SU-DHL-6 (cell line): ENCODE results near the gene PIK3R1.

Source experiments
- H2AFZ ChIP-seq: fragments of 200-600 bp; sonication (generic); 2 replicates; pipeline ENCODE4 v1.6.1; 2014; ENCODE audit warnings: low read depth, mild to moderate bottlenecking, moderate library complexity, mixed read lengths, antibody characterized with exemption, low read length; ENCODE audit not compliant: severe bottlenecking
- H3F3A ChIP-seq: fragments of 200-600 bp; shearing (Covaris generic); 2 replicates; pipeline ENCODE4 v1.6.0; 2016; ENCODE audit warnings: antibody characterized with exemption, mild to moderate bottlenecking; ENCODE audit not compliant: insufficient read depth
- H3K27ac ChIP-seq: fragments of 200-600 bp; sonication (generic); 2 replicates; pipeline ENCODE4 v1.5.1; 2016; ENCODE audit warnings: low read depth, mild to moderate bottlenecking, low read length, moderate library complexity, mixed read lengths
- H3K27me3 ChIP-seq: fragments of 200-600 bp; sonication (generic), shearing (Covaris generic); 2 replicates; pipeline ENCODE4 v1.6.0; 2014; ENCODE audit warnings: mild to moderate bottlenecking, low read length
- H3K36me3 ChIP-seq: fragments of 200-600 bp; sonication (generic); 2 replicates; pipeline ENCODE4 v1.6.1; 2014; ENCODE audit warnings: mild to moderate bottlenecking, low read length, mixed read lengths
- H3K4me2 ChIP-seq: fragments of 300-600, 200-600 bp; shearing (Covaris generic), sonication (generic); 2 replicates; pipeline ENCODE4 v1.6.0; 2014; ENCODE audit warnings: low read length, low read depth, mild to moderate bottlenecking; ENCODE audit not compliant: poor library complexity, severe bottlenecking
- H3K4me3 ChIP-seq: fragments of 200-600 bp; sonication (generic); 2 replicates; pipeline ENCODE4 v1.5.1; 2014; ENCODE audit warnings: antibody characterized with exemption, low read length, mild to moderate bottlenecking, mixed read lengths; ENCODE audit not compliant: insufficient read depth, poor library complexity, severe bottlenecking
- H3K79me2 ChIP-seq: fragments of 200-600 bp; sonication (generic); 2 replicates; pipeline ENCODE4 v1.6.1; 2014; ENCODE audit warnings: mild to moderate bottlenecking, low read length, moderate library complexity; ENCODE audit not compliant: insufficient read depth
- H3K9ac ChIP-seq: fragments of 200-600 bp; sonication (generic); 2 replicates; pipeline ENCODE4 v1.7.0; 2014; ENCODE audit warnings: mild to moderate bottlenecking, low read length
- H3K9me2 ChIP-seq: fragments of 200-600 bp; sonication (generic); replicated peaks from 2 replicates; pipeline ENCODE4 v1.6.1; 2014; ENCODE audit warnings: low read length; ENCODE audit not compliant: insufficient read depth
- H3K9me3 ChIP-seq: fragments of 200-600 bp; sonication (generic); 2 replicates; pipeline ENCODE4 v1.6.1; 2014; ENCODE audit warnings: low read length, mixed read lengths; ENCODE audit not compliant: insufficient read depth
- H4K20me1 ChIP-seq: fragments of 200-600 bp; sonication (generic); 2 replicates; pipeline ENCODE4 v1.6.1; 2014; ENCODE audit warnings: low read depth, mild to moderate bottlenecking, antibody characterized with exemption, low read length, moderate library complexity, mixed read lengths
- EZH2phosphoT487 ChIP-seq: fragments of 200-600 bp; sonication (generic), shearing (Covaris generic); conservative IDR thresholded peaks from 2 replicates; pipeline ENCODE4 v1.6.1; 2018; ENCODE audit warnings: mild to moderate bottlenecking, antibody characterized with exemption, low read length, moderate library complexity, mixed read lengths
- TF ChIP-seq, protein P1 (sequence below): fragments of 200-600 bp; sonication (generic); IDR thresholded peaks from one replicate; pipeline ENCODE4 v1.5.1; 2017; ENCODE audit warnings: antibody characterized with exemption, mild to moderate bottlenecking, low read length, moderate library complexity; ENCODE audit not compliant: insufficient read depth, poor library complexity, severe bottlenecking

Gene PIK3R1

DNA sequence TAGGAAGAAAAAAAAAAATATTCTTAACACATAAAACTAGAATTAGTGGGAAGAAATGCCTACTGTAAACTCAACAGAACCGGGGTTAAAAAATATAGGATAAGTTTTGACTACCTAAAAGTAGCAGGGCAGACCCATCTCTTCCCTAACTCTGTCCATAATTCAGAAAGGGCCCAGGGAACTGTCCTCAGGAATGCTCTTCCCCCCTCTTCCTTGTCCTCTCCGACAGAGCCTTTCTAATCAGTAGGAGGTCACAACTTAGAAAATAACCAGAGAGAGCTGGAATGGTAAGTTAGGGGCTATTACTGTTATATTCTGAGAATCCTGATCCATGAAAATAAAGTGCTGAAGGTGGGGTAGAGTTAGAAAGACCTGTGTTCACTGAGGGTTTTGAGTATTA, 22.2 kb downstream of the PIK3R1 start:
- no peaks in the 10 kb centered on the region for H3K27me3 ChIP-seq
- no peaks in the 10 kb centered on the region for H3K9me3 ChIP-seq
- no peak overlapping the region for H3K27ac ChIP-seq
- TF ChIP-seq, protein P1, sequence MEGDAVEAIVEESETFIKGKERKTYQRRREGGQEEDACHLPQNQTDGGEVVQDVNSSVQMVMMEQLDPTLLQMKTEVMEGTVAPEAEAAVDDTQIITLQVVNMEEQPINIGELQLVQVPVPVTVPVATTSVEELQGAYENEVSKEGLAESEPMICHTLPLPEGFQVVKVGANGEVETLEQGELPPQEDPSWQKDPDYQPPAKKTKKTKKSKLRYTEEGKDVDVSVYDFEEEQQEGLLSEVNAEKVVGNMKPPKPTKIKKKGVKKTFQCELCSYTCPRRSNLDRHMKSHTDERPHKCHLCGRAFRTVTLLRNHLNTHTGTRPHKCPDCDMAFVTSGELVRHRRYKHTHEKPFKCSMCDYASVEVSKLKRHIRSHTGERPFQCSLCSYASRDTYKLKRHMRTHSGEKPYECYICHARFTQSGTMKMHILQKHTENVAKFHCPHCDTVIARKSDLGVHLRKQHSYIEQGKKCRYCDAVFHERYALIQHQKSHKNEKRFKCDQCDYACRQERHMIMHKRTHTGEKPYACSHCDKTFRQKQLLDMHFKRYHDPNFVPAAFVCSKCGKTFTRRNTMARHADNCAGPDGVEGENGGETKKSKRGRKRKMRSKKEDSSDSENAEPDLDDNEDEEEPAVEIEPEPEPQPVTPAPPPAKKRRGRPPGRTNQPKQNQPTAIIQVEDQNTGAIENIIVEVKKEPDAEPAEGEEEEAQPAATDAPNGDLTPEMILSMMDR = no peak
- TF ChIP-seq EZH2phosphoT487 = no peak
- H3F3A ChIP-seq = 0 out of 2 replicates have a peak, but pooled peaks cover 6% of the 10 kb centered on the region
- H2AFZ ChIP-seq = no peak overlapping the region
- H3K9ac ChIP-seq = no peak overlapping the region
- no peak overlapping the region for H3K4me3 ChIP-seq
- no peaks in the 10 kb centered on the region for H3K36me3 ChIP-seq
- H3K9me2 ChIP-seq = no peaks in the 10 kb centered on the region
- peaks cover 63% of the 10 kb centered on the region for H3K79me2 ChIP-seq
- peaks cover 21% of the 10 kb centered on the region; the same call in 1 of the 2 replicates for H4K20me1 ChIP-seq
- no peak overlapping the region for H3K4me2 ChIP-seq

DNA sequence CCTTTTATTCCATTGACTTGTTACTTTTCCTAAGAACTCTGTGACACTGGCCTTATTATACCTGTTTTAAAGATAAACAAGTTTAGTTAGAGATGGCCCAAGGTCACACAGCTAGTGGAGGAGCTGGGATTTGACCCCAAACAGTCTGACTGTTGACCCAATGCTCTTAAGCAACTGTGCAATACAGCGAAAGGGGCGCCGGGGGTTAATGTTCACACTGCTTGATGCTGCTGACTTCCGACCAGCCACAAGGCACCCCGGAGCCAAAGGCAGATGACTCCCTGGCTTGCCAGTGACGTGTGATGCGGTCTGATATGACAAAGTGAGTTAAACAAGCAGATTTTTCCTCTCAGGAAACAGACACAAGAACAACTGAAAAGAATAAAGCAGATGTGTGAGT, 23.9 kb downstream of the PIK3R1 start:
- TF ChIP-seq, protein P1 = no peak
- no peak for TF ChIP-seq EZH2phosphoT487
- Histone ChIP-seq H3K4me2 (no peak overlapping the region), H3K9me2 (no peaks in the 10 kb centered on the region)

DNA sequence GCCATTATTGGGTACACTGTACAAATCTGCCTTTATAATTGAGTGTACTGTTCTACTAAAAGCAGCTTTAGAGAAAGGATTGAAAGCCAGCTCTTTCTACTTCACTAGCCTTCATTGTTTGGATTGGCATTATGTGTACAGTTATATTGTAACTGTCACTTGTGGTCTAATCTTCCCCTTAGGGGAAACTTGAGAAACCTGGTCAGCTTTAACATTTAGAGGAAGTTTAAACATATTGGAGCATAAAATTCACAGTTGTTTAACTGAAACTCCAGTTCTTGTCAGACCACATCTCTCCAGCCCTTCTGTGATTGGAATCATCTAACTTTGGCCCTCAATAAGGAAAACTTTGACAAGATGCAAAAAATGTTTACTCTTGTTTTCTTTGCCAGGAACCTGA, 24.6 kb downstream of the PIK3R1 start:
- peaks cover 6% of the 10 kb centered on the region; the same call in 1 of the 2 replicates for H3F3A ChIP-seq
- no peak overlapping the region for H2AFZ ChIP-seq
- H3K36me3 ChIP-seq = no peaks in the 10 kb centered on the region
- H4K20me1 ChIP-seq = 0 out of 2 replicates have a peak, but pooled peaks cover 9% of the 10 kb centered on the region
- no peaks in the 10 kb centered on the region for H3K27me3 ChIP-seq
- no peak overlapping the region for H3K4me2 ChIP-seq
- peaks cover 58% of the 10 kb centered on the region; the same call in 1 of the 2 replicates for H3K79me2 ChIP-seq
- no peaks in the 10 kb centered on the region for H3K9me2 ChIP-seq
- no peak overlapping the region for H3K27ac ChIP-seq
- TF ChIP-seq EZH2phosphoT487 = no peak
- TF ChIP-seq, protein P1 = no peak
- no peak overlapping the region for H3K9ac ChIP-seq
- no peaks in the 10 kb centered on the region for H3K9me3 ChIP-seq
- no peak overlapping the region for H3K4me3 ChIP-seq

More for the DNA sequence above, 23.9 kb downstream of the PIK3R1 start:
- Histone ChIP-seq H3K27me3 (no peaks in the 10 kb centered on the region), H3K36me3 (no peaks in the 10 kb centered on the region), H4K20me1 (0 out of 2 replicates have a peak, but pooled peaks cover 9% of the 10 kb centered on the region), H3K79me2 (peaks cover 58% of the 10 kb centered on the region), H2AFZ (no peak overlapping the region), H3F3A (peaks cover 6% of the 10 kb centered on the region; the same call in 1 of the 2 replicates), H3K9me3 (no peaks in the 10 kb centered on the region), H3K4me3 (no peak overlapping the region), H3K9ac (no peak overlapping the region), H3K27ac (no peak overlapping the region; the same call in 1 of the 2 replicates)
